HG03060 (cell line): ENCODE measurements around the gene MYOF.
"Not testable (repeated sequence)": the region's sequence is repeated elsewhere in the genome, so short reads cannot be mapped to it uniquely, and the experiment has no call there.

Experiments
- ATAC-seq: cut with Tn5 transposase; IDR thresholded peaks from one replicate; pipeline ENCODE4 v1.9.1; 2021; ENCODE audit warnings: low read depth, moderate number of reproducible peaks; ENCODE audit not compliant: unreplicated experiment

Gene MYOF

GRCh38 chr10:93434991-93435491 is 47.1 kb downstream of the MYOF start:
- no peak for ATAC-seq

GRCh38 chr10:93431361-93431760 is 50.8 kb downstream of the MYOF start:
- ATAC-seq: no peak

GRCh38 chr10:93425861-93426260 is 56.3 kb downstream of the MYOF start:
- ATAC-seq: no peak

- ATAC-seq: no peak
Measured at GRCh38 chr10:93422118-93422517, 60.0 kb downstream of the MYOF start.

- ATAC-seq: no peak
Measured at GRCh38 chr10:93420944-93421825, 60.9 kb downstream of the MYOF start.

- no peak for ATAC-seq
Measured at GRCh38 chr10:93420091-93420490, 62.0 kb downstream of the MYOF start.

GRCh38 chr10:93419016-93419415 is 63.1 kb downstream of the MYOF start:
- ATAC-seq: not testable (repeated sequence)

GRCh38 chr10:93417921-93418320 is 64.2 kb downstream of the MYOF start:
- no peak for ATAC-seq

- no peak for ATAC-seq
Measured at GRCh38 chr10:93417266-93417665, 64.9 kb downstream of the MYOF start.

GRCh38 chr10:93416824-93417223 is 65.3 kb downstream of the MYOF start:
- no peak for ATAC-seq

GRCh38 chr10:93415693-93416092 is 66.4 kb downstream of the MYOF start:
- no peak for ATAC-seq

- no peak for ATAC-seq
Measured at GRCh38 chr10:93413252-93413689, 68.9 kb downstream of the MYOF start.

GRCh38 chr10:93412801-93413200 is 69.3 kb downstream of the MYOF start:
- no peak for ATAC-seq

- ATAC-seq: no peak
Measured at GRCh38 chr10:93410697-93411348, 71.3 kb downstream of the MYOF start.

- no peak for ATAC-seq
Measured at GRCh38 chr10:93408783-93409182, 73.4 kb downstream of the MYOF start.

GRCh38 chr10:93406364-93407145 is 75.6 kb downstream of the MYOF start:
- no peak for ATAC-seq

- no peak for ATAC-seq
Measured at GRCh38 chr10:93404048-93404354, 78.1 kb downstream of the MYOF start.

- ATAC-seq: no peak
Measured at GRCh38 chr10:93403152-93404047, 78.7 kb downstream of the MYOF start.

- no peak for ATAC-seq
Measured at GRCh38 chr10:93402192-93402591, 79.9 kb downstream of the MYOF start.

- no peak for ATAC-seq
Measured at GRCh38 chr10:93398528-93398927, 83.6 kb downstream of the MYOF start.
